ENCODE data around the gene ZNF598.
A peak's percentile ranks its signal among the peaks of the same experiment; 100 is the strongest.

Gene ZNF598

GRCh38 chr16:2009791-2010510 is at the start of gene ZNF598:
Gene ZNF598 (minus strand): TSS chr16:2009821.
- DNase-seq: peak; percentile 77

- DNase-seq: peak; percentile 72
Observed at GRCh38 chr16:2058872-2059271, 49.3 kb upstream of the ZNF598 start.

- DNase-seq: peak; percentile 85
Observed at GRCh38 chr16:2058420-2058819, 48.8 kb upstream of the ZNF598 start.

GRCh38 chr16:2057438-2057837 is 47.8 kb upstream of the ZNF598 start:
- DNase-seq: no peak

- no peak for DNase-seq
Observed at GRCh38 chr16:2056681-2057407, 47.2 kb upstream of the ZNF598 start.

DNA sequence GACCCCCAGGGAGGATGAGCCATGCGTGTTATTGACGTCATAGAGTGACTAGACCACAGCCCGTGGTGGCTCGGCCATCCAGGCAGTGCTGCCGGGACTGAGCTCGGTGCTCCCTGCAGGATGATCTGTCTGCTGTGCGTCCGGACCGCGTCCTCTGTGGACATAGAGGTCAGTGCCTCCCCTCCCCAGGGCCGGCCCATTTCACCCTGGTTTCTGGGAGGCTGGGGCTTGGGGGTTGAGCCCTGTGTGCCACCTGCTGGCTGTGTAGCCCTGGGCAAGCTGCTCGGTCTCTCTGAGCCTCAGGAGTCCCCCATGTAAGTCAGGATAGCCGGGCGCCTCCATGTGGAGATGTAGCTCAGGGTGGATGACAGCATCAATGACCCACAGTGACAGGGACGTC is 46.5 kb upstream of the ZNF598 start:
- no peak for DNase-seq

DNA sequence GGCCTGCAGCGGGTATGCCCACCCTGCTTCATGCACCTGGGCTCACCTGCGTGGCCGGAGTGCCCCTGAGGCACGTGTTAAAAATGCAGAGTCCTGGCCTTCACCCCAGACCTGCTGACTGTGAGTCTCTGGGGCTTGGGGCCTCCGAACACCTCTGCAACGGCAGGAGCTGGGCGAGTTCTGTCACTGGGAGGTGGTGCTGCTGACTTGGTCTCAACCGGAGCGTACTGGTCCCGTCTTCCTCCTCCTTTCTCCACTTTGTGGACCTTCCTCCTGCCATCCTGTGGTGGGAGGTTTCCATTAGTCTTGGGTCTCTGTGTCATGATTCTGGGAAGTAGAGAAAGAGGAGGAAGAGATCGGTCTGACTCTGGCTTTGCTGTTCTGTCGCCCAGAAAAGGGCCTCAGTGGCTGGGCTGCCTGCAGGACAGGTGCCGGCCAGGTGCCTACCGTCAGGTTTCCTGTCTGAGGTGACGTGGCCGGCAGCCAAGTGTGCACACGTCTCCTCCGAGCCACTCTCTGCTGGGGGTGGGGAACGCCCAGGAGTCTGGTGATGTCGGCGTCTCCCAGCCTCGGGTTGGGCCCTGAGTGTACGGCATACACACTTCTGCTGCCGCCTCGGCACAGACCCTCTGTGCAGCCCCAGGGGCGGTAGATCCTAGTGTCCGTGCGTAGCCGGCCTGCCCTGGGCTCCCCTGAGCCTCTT is 45.1 kb upstream of the ZNF598 start:
- DNase-seq: peak; percentile 44

DNA sequence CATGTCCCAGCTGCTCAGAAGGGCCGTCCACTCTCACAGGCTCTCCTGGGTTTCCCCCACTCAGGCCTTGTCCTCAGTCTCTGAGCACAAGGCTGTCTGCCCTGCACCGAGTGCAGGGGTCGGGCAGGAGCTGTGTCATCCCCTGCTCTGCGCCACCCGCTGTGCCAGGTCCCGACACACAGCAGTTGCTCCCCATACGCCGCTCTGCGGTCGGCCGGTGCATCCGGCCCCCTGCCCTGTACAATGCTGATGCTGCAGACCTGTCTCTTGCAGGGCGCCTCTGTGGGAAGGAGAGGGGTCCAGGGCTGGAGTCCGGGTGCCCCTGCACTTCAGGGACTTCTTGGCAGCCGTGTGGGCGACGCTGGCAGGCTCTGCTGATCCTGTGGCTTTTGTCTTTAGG is 44.3 kb upstream of the ZNF598 start:
- no peak for DNase-seq

- DNase-seq: no peak
Observed at GRCh38 chr16:2053211-2053610, 43.6 kb upstream of the ZNF598 start.

DNA sequence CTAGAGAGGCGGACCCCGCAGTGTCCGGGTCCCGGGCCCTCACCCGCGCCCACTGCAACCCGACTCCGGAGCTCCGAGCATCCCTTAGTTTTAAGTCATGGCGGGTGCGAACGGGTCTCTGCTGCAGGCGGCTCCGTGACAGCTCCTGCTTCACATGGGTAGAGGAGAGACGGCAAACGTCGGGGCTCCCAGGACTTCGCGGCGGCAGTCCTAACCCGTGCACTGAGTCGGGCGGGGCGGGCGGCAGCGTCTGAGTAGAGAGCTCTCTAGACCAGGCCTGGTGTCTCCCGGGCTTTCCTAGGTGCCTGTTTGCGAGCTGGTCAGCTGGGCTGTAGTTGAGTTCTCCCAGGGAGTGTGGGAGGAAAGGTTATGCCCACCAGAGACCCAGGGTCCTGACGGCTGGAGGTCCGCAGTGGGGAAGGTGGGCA is 38.5 kb upstream of the ZNF598 start:
- DNase-seq: no peak

DNA sequence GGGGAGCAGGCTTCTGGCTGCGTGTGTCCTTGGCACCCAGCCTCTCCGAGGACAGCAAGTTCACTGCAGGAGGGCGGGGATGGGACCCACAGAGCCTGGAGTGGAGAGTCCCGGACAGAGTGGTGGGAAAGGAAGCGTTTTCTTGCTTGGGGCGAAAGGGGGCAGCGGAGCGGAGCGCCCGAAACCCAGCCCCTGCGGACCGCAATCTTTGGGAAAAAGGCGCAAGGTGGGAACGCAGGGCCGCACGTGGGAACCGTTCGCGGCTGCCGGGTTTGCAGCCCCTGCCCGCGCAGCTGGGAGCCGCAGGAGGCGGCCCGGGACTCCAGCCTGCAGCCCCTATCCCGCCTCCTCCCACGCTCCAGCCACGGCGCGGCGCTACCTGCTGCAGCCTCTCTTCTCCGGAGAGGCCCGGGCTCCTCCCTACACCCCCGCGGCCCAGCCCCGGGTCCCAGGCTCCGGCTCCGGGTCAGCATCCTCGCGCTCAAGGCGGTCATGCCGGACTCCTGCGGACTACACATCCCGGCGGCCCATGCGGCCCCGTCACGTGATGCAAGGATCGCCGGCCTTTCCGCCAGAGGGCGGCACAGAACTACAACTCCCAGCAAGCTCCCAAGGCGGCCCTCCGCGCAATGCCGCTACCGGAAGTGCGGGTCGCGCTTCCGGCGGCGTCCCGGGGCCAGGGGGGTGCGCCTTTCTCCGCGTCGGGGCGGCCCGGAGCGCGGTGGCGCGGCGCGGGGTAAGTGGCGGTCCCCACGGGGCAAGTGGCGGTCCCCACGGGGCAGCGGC is 37.9 kb upstream of the ZNF598 start, which contains the start of the genes NTHL1 and TSC2:
Gene NTHL1 (minus strand): TSS at position 505 of the 786 bp plus-strand sequence. CDS start 11 bp downstream, at position 494.
Gene TSC2 (plus strand): TSS at position 656 of the 786 bp plus-strand sequence. CDS start 631 bp downstream, outside the sequence.
- peak; percentile 92 for DNase-seq

- DNase-seq: no peak
Observed at GRCh38 chr16:2046893-2047329, 37.3 kb upstream of the ZNF598 start.

GRCh38 chr16:2045965-2046892 is 36.6 kb upstream of the ZNF598 start:
- no peak for DNase-seq

DNA sequence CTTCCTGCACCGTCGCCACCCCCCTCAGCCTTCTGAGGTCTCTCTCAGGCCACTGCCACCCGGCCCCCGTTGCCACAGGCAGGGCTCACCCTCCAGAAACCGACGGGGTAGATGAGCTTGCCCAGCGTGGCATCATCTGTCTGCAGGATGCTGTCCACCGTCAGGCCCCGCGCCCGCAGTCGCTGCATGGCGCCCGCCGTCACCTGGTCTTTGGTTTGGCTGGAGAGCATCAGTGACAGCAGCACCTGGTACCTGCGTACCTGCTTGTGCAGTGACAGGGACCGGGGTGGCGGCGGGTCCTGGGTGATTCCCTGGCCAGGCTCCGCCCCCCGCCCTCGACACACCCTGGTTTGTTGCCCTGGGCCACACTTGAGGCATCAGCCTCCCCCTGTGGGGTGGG is 34.9 kb upstream of the ZNF598 start:
- no peak for DNase-seq

GRCh38 chr16:2043667-2044451 is 34.2 kb upstream of the ZNF598 start:
- DNase-seq: no peak

GRCh38 chr16:2042986-2043666 is 33.5 kb upstream of the ZNF598 start:
- DNase-seq: no peak

- no peak for DNase-seq
Observed at GRCh38 chr16:2042171-2042985, 32.8 kb upstream of the ZNF598 start.

DNA sequence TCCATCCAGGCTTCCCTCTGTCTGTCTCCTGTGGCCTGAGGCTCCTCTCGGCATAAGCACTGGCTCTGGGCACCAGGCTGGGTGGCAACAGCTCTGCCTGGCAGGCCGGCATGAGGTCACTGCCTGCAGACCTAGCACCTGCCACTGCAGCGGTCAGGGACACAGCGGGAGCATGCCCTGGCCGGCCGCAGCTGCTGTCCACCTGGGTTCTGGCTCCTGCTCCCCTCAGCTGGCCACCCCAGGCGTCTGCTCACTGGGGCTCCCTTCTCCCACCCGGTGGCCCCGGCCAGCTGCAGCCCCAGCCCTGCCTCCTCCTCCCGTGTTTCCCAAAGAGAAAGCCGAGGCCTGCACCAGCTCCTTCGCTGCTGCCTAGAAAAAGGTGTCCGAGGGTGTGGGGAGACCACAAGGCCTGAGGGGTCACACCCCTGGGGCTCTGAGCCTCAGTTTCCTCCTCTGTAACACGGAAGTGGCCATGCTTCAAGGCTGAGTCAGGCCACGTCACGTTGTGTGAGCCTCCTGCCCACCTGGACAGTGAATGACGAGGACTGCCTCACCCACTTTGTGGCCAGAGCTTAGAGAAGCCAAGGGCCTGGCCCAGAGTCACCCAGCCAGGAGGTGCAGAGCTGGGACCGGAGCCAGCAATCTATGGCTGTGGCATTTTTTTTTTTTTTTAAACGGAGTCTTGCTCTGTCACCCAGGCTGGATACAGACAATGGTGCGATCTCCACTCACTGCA is 31.3 kb upstream of the ZNF598 start:
- no peak for DNase-seq

Measured in NCI-H2171 (cell line).